ENCODE data around the gene CSF3R. TPM values are rescaled to one million over a fixed set of nuclear protein-coding genes. Genes with fewer than 3 reads are reported as not detected.
A peak's percentile ranks its signal among the peaks of the same experiment; 100 is the strongest.

CSF3R gene
- total and polyA plus RNA-seq, 8 donors = 1.6 to 30.9 (median 12.7) TPM; not detected in 1

DNA sequence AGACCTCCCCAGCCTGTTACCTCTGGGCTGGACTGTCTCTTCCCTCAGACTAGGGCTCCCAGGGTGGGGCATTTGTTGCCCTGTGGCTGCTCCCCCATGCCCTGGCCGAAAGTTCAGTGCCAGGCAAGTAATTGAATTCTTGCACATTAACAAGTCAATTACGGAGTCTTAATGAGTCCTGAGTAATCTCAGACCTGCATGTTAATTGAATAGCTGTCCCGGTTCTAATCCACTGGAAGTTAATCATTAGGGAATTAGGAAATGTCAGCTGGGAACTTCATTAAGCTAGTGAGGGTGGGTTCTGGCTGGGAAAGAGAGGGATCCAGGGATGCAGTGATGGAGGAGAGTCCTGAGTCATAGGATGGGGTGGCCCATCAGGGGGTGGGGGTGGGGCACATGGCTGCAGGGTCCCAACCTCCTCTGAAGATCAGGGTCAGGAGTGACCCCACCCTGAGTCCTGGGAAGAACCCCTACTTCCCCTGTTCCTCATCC, 47.1 kb upstream of the CSF3R start:
- no peaks in the 10 kb centered on the region for H3K4me1 ChIP-seq
- no peak overlapping the region for H3K27ac ChIP-seq
- no peak overlapping the region for H3K4me3 ChIP-seq
- H3K36me3 ChIP-seq = no peaks in the 10 kb centered on the region
- 41 to 47% (median 43%) methylated on average over 3 of the region's 3 CpGs for WGBS, 5 donors
- peaks cover 0 to 32% (median 7%) of the 10 kb centered on the region in 3 donors for H3K27me3 ChIP-seq
- H3K9me3 ChIP-seq = peaks cover 0 to 10% (median 7%) of the 10 kb centered on the region in 4 donors
- intact Hi-C loops (cut with DNase I; ENCODE audit: low total_unique reads) = no loop called here
- TF ChIP-seq, protein P1, sequence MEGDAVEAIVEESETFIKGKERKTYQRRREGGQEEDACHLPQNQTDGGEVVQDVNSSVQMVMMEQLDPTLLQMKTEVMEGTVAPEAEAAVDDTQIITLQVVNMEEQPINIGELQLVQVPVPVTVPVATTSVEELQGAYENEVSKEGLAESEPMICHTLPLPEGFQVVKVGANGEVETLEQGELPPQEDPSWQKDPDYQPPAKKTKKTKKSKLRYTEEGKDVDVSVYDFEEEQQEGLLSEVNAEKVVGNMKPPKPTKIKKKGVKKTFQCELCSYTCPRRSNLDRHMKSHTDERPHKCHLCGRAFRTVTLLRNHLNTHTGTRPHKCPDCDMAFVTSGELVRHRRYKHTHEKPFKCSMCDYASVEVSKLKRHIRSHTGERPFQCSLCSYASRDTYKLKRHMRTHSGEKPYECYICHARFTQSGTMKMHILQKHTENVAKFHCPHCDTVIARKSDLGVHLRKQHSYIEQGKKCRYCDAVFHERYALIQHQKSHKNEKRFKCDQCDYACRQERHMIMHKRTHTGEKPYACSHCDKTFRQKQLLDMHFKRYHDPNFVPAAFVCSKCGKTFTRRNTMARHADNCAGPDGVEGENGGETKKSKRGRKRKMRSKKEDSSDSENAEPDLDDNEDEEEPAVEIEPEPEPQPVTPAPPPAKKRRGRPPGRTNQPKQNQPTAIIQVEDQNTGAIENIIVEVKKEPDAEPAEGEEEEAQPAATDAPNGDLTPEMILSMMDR (IDR thresholded peaks at IDR 0.05) = no peak
- no peak for TF ChIP-seq EP300 (IDR thresholded peaks at IDR 0.05)
- TF ChIP-seq POLR2A (IDR thresholded peaks at IDR 0.05) = no peak
- TF ChIP-seq POLR2AphosphoS5 (IDR thresholded peaks at IDR 0.05) = no peak
- DNase-seq = peak in 1 of 2 donors; percentile 27

DNA sequence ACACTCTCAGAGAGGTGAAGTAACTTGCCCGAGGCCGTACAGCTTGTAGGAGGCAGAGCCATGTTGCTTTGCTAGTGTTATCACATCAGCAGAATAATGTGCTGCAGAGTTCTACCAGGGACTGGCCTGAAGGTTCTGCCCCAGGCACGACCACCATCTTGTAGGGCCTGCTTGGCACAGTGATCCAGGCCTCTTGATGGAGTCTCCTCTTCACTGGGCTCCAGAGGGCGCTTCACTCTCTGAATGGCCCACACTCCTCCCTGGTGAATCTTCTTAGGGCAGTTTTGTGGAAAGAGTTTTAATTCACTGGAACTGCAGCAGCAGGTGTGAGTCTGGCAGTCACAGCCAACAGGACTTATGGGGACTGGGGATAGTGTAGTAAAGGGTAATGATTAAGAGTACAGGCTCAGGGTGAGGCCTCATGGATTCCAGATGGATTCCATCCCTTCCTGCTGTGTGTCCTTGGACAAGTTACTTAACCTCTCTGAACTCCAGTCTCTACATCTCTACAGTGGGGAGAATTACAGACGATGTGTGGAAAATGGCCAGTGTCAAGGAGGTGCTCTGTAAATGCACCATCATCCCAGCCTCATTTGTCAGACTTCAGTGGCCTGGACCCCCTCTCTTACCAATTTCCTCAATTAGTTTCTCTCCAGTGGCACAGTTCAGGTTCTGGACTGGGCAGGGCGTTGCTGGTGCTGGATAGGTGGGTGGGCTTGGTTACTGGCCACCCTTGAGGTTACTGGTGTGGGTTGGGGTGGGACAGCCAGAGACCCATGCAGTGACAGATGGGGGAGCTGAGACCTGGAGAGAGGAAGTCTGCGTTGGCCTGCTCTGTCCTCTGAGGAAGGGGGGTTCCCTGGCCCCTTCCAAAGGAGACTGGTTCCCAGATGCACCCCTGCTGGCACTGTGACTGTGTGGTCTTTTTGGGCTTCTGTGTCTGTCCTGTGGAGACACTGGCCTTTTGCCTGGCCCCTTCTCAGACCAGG, 45.9 kb upstream of the CSF3R start:
- Histone ChIP-seq H3K36me3 (no peaks in the 10 kb centered on the region), H3K4me3 (no peak overlapping the region), H3K27ac (no peak overlapping the region), H3K9me3 (peaks cover 0 to 9% (median 6%) of the 10 kb centered on the region in 4 donors), H3K4me1 (no peaks in the 10 kb centered on the region), H3K27me3 (peaks cover 0 to 32% (median 7%) of the 10 kb centered on the region in 3 donors)
- DNase-seq = no peak
- intact Hi-C loops (cut with DNase I; ENCODE audit: low total_unique reads) = no loop called here
- no peak for TF ChIP-seq EP300 (IDR thresholded peaks at IDR 0.05)
- TF ChIP-seq, protein P1 (IDR thresholded peaks at IDR 0.05) = no peak
- no peak for TF ChIP-seq POLR2A (IDR thresholded peaks at IDR 0.05)
- TF ChIP-seq POLR2AphosphoS5 (IDR thresholded peaks at IDR 0.05) = no peak
- 63 to 84% (median 76%) methylated on average over 5 to 7 of the region's 7 CpGs for WGBS, 5 donors

DNA sequence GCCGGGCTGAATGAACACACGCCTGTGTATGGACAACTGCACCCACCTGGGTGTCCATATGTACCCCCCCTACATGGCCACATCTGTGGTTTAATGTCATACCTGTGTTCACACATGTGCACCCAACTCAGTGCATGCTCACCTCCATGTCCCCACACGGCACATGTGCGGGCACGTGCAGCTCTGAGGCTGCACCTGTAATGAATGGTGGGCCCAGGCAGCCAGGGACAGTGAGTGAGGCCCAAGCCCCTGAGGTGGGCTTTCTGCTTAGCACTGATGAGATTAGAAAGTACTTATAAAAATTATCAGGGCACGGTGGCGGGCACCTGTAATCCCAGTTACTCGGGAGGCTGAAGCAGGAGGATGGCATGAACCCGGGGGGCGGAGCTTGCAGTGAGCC, 42.5 kb upstream of the CSF3R start:
- no peaks in the 10 kb centered on the region for H3K9me3 ChIP-seq
- no peak overlapping the region for H3K27ac ChIP-seq
- H3K4me1 ChIP-seq = no peaks in the 10 kb centered on the region
- H3K27me3 ChIP-seq = peaks cover 0 to 29% (median 7%) of the 10 kb centered on the region in 3 donors
- H3K4me3 ChIP-seq = no peak overlapping the region
- H3K36me3 ChIP-seq = no peaks in the 10 kb centered on the region
- WGBS, 5 donors = 94 to 98% (median 95%) methylated on average over 7 to 10 of the region's 10 CpGs
- intact Hi-C loops (cut with DNase I; ENCODE audit: low total_unique reads) = no loop called here
- no peak for TF ChIP-seq EP300 (IDR thresholded peaks at IDR 0.05)
- TF ChIP-seq, protein P1 (IDR thresholded peaks at IDR 0.05) = no peak
- TF ChIP-seq POLR2AphosphoS5 (IDR thresholded peaks at IDR 0.05) = no peak
- no peak for TF ChIP-seq POLR2A (IDR thresholded peaks at IDR 0.05)
- peak in 1 of 2 donors; percentile 17 for DNase-seq

DNA sequence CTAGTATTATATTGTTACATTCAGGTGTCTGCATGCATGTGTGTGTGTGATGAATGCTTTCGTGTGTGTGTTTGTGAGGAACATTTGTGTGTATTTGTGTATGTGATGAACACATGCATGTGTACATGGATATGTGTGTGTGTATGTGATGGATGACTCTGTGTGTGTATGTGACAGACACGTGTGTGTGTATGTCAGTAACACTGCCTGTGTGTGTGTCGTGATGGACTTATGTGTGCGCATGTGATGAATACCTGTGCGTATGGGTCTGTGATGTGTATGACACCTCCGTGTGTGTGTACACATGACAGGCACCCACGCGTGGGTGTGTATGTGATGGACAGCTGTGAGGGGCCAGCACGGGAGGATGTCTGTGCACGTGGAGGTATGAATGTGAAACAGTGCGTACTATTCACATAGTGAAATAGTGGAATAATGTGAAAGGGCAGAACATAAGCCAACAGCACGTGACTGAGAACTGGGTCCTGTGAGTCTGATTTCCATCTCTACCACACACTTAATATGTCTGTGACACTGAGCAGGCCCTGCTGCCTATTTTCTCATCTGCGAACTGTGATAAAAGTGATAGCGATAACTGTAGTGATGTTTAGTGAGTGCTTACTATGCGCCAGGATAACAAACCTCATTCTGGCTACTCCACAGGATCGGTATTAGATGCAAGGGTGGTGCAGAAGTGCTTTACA, 41.8 kb upstream of the CSF3R start:
- H3K9me3 ChIP-seq = no peaks in the 10 kb centered on the region
- intact Hi-C loops (cut with DNase I; ENCODE audit: low total_unique reads) = no loop called here
- no peak overlapping the region for H3K27ac ChIP-seq
- WGBS, 5 donors = 79 to 88% (median 86%) methylated on average over 16 of the region's 16 CpGs
- no peaks in the 10 kb centered on the region for H3K4me1 ChIP-seq
- TF ChIP-seq POLR2AphosphoS5 (IDR thresholded peaks at IDR 0.05) (no peak), POLR2A (IDR thresholded peaks at IDR 0.05) (no peak)
- no peaks in the 10 kb centered on the region for H3K36me3 ChIP-seq
- peak in 1 of 2 donors; percentile 17 for DNase-seq
- H3K27me3 ChIP-seq = peaks cover 0 to 22% (median 5%) of the 10 kb centered on the region in 3 donors
- no peak overlapping the region for H3K4me3 ChIP-seq

All from stomach (tissue), 9 donors.